Posterior cingulate gyrus (tissue), 11 donors: Measurements from ENCODE around the gene DYRK1B.
A peak's percentile ranks its signal among the peaks of the same experiment; 100 is the strongest.
"Not testable (repeated sequence)": the region's sequence is repeated elsewhere in the genome, so short reads cannot be mapped to it uniquely, and the experiment has no call there.

Experiments used
- DNase-seq, 10 donors: peaks; one replicate each; pipeline versions ENCODE4 v3.0.0 to v3.0.0-alpha.2; 2020 to 2021; ENCODE audit warnings: mixed read lengths in 3 of 10
- intact Hi-C: fragments of 100-400 bp; cut with DNase I; formaldehyde crosslinking; loops from one replicate; pipeline ENCODE4 v1.15.1; 2023

The DYRK1B gene

GRCh38 chr19:39833464-39834286 lies at the start of gene DYRK1B:
TSS of gene DYRK1B (minus strand) at chr19:39834162. CDS start at chr19:39831867, 2,295 bp downstream.
- DNase-seq, result peak; percentile 95 to 100 (median 97)
- intact Hi-C loops, result loop anchor here (5.0 kb wide), 1 partner anchor 139 kb away; the partner anchor contains the start of gene PSMC4

GRCh38 chr19:39882645-39883044 lies 48.7 kb upstream of the DYRK1B start:
- intact Hi-C loops, DNase-seq: not testable (repeated sequence)

GRCh38 chr19:39881495-39882110 lies 47.6 kb upstream of the DYRK1B start:
- peak in 2 of 10 donors; percentile 25 to 51 for DNase-seq

GRCh38 chr19:39880241-39880640 lies 46.3 kb upstream of the DYRK1B start:
- intact Hi-C loops, result not testable (repeated sequence)
- peak in 2 of 10 donors; percentile 57 to 70 for DNase-seq

More at GRCh38 chr19:39881495-39882110, 47.6 kb upstream of the DYRK1B start:
- intact Hi-C loops, result not testable (repeated sequence)

GRCh38 chr19:39879796-39880195 lies 45.8 kb upstream of the DYRK1B start:
- intact Hi-C loops, DNase-seq: not testable (repeated sequence)

- intact Hi-C loops, result not testable (repeated sequence)
- peak in 1 of 10 donors; percentile 25 for DNase-seq
These were observed 44.9 kb upstream of the DYRK1B start for GRCh38 chr19:39878866-39879265.

GRCh38 chr19:39878398-39878797 lies 44.4 kb upstream of the DYRK1B start:
- no peak for DNase-seq
- intact Hi-C loops, result no loop called here

GRCh38 chr19:39877982-39878381 lies 44.0 kb upstream of the DYRK1B start:
- DNase-seq, result peak in 2 of 10 donors; percentile 83
- intact Hi-C loops, result not testable (repeated sequence)

- peak in 1 of 10 donors; percentile 79 for DNase-seq
These were observed 43.5 kb upstream of the DYRK1B start for GRCh38 chr19:39877488-39877887.

GRCh38 chr19:39876486-39876885 lies 42.5 kb upstream of the DYRK1B start:
- intact Hi-C loops, DNase-seq: not testable (repeated sequence)

More at GRCh38 chr19:39877488-39877887, 43.5 kb upstream of the DYRK1B start:
- intact Hi-C loops, result not testable (repeated sequence)

GRCh38 chr19:39875401-39875864 lies 41.5 kb upstream of the DYRK1B start:
- intact Hi-C loops, result not testable (repeated sequence)
- DNase-seq, result peak in 2 of 10 donors; percentile 73 to 85

GRCh38 chr19:39874404-39874803 lies 40.4 kb upstream of the DYRK1B start:
- peak in 1 of 10 donors; percentile 24 for DNase-seq
- intact Hi-C loops, result no loop called here

- peak in 2 of 10 donors; percentile 81 to 84 for DNase-seq
- intact Hi-C loops, result no loop called here
These were observed 39.4 kb upstream of the DYRK1B start for GRCh38 chr19:39873385-39873784.

- intact Hi-C loops, result no loop called here
- peak in 1 of 10 donors; percentile 59 for DNase-seq
These were observed 38.2 kb upstream of the DYRK1B start for GRCh38 chr19:39871886-39872866.

- no peak for DNase-seq
- intact Hi-C loops, result no loop called here
These were observed 37.4 kb upstream of the DYRK1B start for GRCh38 chr19:39871362-39871761.

GRCh38 chr19:39870171-39870971 lies 36.4 kb upstream of the DYRK1B start:
- intact Hi-C loops, result no loop called here
- DNase-seq, result peak in 1 of 10 donors; percentile 55

- no peak for DNase-seq
- intact Hi-C loops, result no loop called here
These were observed 34.0 kb upstream of the DYRK1B start for GRCh38 chr19:39867952-39868351.

GRCh38 chr19:39867133-39867532 lies 33.2 kb upstream of the DYRK1B start:
- DNase-seq, result no peak
- intact Hi-C loops, result no loop called here

- DNase-seq, result no peak
- intact Hi-C loops, result no loop called here
These were observed 32.0 kb upstream of the DYRK1B start for GRCh38 chr19:39865953-39866352.
